COLO668 (cell line): ENCODE results near the gene PTPRU.
A peak's percentile ranks its signal among the peaks of the same experiment; 100 is the strongest.

ENCODE experiments used
- DNase-seq: peaks from one replicate; lab custom pipeline; 2025; ENCODE audit not compliant: unreplicated experiment; lab: John Stamatoyannopoulos, UW

PTPRU gene

DNA sequence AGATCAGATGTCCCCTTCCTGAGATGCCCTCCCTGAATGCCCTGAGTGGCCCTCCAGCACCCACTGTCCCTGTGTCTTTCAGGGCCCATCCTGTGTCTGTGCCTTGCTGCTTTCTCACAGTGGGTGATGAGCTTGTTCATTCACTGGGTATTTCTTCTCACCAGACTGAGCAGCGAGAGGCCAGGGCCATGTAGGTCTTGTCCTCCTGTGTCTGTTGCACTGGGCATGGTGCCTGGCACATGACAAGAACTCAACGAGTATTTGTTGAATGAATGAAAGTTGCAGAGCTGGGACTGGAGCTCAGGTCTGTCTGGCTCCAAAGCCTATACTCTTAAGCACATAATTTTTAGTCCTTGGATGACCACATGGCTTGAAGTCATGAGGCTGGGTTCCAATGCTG lies 93.8 kb downstream of the PTPRU start:
- DNase-seq: no peak

DNA sequence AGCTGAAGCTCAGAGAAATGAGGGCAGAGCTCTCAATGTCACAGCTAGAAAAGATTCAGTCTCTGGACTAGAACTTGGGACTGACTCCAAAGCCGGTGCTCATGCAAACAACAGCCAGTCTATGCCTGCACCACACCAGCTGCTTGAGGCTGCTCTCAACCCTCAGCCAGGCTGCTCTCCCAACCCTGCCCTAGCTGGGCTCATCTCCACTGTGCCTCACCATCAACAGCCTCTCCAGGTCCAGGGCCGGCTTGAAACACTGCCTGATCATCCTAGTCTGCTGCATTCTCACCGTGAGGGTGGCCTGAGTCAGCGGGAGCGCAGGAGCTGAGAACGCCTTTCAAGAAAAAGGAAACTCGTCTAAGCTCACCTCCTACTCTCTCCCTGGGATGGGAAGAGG lies 94.5 kb downstream of the PTPRU start:
- no peak for DNase-seq

DNA sequence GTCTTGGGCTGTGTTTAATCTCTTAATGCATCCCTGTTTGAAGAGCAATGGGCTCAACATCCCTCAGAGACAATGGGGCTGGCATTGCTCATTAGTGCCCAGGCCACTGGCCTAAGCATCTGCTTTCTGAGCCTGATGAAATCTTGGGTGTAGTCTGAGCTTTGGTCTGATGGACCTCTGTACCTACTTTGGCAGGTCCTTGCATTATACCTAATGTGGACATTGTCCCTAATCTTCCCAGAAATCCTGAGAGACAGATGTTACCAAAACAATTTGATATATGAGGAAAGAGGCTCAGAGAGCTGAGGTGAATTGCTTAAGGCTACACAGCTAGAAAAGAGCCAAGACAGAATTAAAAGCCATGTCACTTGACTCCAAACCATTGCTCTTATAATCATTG lies 95.0 kb downstream of the PTPRU start:
- DNase-seq: no peak

DNA sequence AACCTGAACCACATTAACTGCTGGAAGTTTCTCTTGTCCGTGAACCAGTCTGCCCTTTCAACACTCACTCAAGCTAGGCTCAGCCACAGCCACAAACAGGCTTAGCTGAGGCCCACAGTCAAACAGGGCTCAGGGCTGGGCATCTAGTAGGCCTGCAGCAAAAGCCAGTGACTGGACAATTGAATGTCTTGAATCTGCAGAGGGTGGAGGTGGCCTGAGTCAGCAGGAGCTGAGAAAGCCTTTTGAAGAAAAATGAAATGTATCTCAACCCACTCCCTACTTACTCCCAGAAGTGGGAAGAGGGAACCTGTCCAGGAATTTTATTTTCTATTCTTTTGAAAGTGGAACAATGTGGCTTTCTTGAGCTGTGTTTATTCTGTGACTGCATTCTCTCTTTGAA lies 95.4 kb downstream of the PTPRU start:
- no peak for DNase-seq

DNA sequence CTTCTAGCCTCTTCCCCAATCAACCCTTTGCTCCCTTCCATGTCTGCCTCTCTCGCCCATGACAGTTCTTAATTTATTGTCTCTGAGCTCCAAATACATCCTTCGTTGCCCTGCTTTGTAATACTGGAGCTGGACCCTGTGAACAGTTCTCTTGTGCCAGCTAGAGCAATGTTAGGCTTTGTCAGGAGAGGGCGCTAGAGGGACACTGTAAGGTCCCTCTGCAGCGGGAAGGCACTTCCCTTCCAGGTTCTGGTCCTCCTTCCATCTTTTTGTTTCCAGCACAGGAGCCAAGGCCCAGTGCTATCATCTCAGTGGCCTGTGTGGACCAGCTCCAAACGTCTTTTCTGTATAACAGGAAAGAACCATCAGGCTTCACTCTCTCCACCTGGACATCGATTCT lies 95.9 kb downstream of the PTPRU start:
- peak; percentile 81 for DNase-seq

DNA sequence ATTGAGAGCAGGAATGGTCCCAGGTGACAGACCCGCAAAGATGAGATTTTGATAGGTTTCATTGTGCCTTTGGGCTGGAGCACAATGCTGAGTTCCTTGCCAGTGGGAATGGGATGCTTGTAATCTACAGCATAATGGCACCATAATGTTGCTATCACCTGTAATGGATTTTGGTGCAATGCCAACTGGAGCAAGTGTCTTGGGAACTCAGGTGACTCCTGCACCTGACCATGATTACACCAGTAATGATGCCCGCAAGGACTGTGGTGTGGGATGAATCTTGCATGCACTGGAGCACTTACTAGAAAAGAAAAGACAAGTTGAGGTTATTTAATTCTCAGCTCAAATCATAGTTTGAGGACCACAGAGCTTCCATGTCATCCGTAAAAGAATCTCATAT lies 96.7 kb downstream of the PTPRU start:
- no peak for DNase-seq

DNA sequence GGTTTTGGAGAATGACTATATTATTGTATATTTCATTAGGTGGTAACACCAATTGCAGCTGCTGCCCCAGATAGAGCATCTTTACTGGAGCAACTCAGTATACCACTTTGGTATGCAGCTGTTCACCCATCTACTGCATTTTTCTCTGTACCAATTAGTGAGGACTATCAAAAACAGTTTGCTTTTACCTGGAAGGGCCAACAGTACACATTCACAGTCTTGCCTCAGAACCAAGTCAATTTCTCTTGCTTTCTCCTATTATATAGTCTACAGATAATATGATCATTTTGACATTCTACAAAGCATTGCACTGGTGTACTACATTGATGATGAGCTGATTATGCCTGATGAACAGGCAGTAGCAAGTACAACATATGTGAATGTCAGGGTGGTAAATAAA lies 99.3 kb downstream of the PTPRU start:
- no peak for DNase-seq

DNA sequence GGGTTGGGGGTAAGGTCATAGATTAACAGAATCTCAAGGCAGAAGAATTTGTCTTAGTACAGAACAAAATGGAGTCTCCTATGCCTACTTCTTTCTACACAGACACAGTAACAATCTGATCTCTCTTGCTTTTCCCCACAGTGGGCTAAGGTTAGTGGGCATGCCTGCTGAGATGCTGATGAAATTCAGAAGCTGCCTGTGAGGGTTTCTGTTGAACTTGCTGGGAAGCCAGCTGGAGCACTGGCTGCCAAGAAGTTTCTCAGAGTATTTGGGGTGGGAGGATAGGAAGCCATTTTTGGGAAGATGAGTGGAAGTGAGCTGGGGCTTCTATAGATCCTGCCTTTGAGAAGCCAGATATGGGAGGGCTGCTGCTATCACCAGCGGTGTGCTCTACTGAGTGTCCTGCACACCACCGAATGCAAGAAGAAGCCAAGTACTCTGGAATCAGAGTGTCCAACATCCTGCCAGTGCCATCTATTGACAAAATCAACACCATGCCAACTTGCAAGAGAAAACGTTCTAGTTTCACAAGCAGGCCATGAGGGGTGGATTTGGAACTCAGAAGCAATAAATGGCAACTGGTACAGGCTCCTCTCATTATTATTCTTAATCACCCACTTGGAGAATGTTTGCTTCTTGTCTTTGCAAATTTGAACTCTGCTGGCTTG lies 102.7 kb downstream of the PTPRU start:
- DNase-seq: no peak

DNA sequence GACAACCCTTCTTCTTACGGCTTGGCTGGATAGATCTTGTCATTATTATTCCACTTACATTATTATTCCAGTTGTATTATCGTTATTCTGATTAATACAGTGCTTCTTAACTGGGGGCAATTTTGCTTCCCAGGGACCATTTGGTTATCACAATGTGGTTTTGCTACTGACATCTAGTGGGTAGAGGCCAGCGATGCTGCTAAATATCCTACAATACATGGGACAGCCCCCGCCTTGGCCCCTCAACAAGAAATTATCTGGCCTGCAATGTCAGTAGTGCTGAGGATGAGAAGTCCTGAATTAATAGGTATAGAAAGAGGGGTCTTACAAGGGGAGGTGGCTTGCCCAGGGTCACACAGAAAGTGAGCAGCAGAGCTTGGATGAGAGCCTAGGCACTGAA lies 105.6 kb downstream of the PTPRU start:
- DNase-seq: no peak

DNA sequence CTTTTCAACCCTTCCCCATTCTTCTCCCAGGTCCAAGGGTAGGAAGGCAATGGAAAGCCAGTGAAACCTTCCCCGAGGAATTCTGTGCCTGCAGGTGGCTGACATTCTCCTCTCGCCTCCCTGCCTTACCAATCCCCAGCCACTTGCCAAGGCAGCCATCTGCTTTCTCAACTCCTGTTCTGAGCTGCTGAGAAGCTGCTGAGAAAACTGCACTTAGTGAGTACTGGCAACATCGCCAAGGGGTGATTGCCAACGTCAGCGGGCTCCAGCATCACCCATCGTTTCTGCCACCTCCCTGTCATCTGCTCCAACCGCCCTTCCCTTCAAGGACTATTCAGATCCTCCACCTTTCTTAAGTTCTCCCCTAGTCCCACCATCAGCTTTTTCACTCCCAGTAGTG lies 106.0 kb downstream of the PTPRU start:
- DNase-seq: no peak

DNA sequence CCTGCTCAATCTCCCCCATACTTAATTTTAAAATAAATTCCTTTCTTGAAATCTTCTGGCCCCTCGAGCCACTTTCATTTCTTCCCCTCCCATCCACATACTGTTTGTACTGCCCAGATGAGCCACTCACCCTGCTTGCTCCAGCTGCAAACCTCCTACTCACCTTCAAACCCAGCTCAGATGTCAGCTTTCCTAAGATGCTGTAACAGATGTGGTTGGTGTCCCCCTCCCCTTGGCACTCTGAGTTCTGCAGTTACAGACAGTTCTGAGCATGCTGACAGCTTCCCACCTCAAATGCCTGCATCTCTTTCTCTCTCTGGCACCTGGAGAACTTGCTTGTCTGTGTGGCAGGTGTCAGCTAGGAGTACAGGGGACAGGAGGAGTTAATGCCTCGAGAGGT lies 106.7 kb downstream of the PTPRU start:
- DNase-seq: no peak

DNA sequence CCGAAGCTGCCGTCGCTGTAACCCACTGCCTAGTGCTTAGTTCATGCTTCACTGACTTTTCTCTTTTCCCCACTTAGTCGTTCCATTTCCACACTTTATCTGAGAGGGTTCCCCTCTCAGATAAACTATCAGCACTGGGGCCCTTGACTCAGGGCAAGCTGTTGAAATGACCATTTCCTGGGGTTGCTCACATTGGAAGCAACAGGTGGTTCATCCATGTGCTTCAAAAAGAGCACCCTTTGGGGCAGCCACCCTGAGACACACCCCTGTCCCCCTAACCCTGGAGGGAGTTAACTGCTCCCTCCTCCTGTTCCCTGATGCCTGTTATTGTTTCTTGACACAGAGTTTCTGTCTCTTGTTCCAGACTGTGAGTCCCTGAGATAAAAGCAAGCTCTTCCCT lies 107.2 kb downstream of the PTPRU start:
- no peak for DNase-seq

DNA sequence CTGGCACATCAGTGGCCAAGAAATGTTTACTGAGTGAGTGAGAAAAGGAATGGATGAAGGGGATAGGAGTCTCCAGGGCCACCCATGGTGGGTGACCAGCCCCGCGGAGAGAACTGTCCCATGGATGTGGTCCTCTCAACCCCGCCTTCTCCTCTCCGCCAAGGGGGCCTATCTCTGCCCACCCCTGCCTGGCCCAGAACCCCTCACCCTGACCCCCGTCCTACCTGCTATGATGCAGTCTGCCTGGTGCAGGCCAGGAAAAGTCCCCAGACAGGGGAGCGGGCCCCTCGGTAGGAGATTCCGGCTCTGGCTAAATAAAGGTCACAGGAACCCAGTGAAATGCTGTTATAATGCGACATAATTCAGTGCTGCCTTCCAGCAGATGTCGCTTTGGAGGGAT lies 107.6 kb downstream of the PTPRU start:
- no peak for DNase-seq

DNA sequence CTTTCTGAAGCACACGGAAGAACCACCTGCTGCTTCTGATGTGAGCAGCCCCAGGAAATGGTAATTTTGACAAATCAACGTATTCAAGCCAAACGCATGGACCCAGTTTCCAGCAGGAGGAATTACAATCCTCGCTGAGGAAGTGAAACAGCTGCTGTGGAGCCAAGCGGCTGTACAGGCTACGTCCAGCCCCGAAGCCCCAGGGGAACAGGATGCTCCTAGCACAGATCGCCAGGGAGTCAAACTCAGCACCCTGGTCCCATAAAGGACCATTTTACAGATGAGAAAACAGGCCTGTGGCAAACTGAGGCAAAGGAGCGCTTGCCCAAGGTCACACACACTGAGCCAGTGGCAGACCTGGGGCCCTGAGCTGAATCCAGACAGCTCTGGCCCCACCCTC lies 108.0 kb downstream of the PTPRU start:
- no peak for DNase-seq

DNA sequence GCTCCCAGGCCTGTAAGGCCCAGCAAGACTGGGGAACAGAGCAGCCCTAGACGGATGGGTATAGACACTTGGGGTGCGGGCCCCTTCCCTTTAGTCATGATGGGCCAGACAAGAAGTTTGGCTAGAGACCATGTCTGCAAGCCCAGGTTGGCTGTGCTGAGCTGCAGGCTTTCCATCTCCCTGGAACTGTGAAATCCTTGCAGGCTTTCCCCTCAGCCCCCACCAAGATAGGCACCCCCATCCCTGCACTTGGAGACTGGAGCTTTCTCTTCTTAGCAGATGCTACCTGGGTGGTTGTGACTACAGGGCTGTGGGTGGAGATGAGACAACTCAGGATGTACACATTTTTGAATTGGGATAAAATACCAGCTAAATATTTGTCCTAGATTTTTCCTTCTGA lies 110.3 kb downstream of the PTPRU start:
- no peak for DNase-seq

DNA sequence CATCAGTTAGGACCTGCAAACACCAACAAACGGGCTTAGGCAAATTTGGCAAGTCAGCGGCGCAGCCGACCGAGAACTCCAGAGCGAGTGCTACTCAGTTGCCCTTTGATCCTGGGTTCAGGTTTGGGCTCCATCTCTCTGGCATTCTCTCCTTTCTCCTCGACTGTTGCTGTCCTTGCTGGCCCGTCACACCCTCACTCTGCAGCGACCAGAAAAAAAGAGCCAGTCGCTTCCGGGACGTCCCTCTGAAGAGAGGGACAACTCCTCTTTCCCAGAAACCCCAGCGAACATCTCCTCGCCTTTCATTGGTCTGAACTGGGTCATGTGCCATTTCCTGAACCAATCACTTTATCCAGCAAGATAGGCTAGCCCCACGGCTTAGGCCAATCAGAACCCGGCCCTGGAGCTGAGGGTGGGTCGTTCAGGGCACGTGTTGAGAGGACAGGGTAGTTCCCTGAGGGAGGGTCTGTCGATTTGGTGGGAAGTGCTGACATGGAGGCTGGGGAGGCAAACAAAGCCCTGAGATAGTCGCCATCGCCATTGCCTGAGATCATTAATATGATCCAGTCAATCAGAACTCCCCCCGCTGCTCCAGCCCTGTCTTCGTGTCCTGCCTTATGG lies 113.7 kb downstream of the PTPRU start:
- no peak for DNase-seq

DNA sequence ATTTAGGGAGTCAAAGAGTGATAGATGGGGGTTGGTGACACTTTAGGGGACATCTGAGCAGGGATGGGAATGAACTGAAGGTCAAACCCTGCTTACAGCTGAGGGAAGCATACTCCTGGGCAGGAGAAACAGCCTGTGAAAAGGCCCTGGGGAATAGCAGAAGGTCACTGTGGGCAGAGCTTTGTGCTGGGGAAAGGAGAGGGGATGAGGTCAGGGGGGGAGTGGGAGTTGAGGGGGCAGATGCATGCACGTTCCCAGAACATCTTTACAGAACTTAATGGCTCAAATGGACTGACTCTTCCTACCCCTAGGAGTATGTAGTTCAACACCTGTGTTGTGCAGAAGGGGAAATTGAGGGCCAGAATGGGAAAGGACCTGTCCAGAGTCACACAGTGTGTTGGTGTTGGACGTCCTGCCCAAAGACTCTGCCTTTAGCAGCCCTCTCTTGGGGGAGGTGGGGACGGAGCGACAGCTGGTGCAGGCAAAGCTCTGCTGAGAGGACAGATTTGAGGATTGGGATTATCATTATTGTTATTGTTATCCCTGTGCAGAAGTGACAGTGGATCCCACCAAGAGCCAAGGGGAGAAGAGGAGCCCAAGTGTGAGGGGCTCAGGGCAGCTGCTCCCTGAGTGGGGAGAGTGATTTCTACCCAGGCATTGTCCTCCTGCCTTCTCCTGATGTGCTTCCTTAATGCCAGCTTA lies 116.5 kb downstream of the PTPRU start:
- no peak for DNase-seq

DNA sequence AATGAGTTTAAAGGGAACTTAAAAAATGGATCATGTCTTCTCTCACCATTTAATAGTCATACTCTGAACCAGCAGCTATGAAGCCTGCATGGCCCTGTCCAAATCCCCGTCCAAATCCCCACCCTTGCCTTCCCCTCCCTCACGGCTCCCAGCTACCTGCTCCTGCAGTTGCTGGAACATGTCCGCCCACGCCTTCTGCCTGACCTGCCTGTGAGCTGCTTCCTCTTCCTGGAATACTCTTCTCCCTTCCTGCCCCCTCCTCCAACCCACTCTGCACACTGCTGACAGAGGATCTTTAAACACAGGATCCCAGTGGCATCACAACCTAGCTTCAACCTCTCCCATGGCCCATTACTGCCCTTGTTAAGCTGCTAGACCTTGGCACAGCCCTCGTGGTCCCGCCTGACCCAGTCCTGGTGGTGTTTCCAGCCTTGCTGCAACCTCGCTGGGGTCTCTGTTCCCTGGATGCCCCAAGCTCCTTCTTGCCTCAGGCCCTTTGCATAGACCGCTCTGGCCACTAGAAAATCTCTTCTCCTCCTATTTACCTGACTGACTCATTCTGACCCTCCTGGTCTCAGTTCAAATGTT lies 118.3 kb downstream of the PTPRU start:
- DNase-seq: peak; percentile 38

DNA sequence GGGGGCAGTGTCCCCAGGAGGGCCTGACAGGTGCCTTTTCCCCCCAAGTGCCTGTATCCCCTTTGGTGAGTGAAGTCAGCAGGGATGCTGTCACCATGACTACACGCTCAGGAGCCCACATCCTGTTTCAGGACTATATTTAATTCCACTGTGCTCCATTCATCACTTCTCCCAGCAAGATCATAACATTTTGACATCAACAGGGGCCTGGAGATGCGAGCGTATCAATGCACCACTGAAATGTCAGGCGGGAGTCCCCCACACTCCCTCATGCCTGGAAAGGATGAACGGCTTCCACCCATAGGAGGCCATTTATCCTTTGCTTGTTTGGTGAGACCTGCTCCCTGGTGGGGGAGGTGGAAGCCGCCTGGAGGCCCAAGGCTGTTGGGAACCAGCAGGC lies 119.1 kb downstream of the PTPRU start:
- peak; percentile 50 for DNase-seq

DNA sequence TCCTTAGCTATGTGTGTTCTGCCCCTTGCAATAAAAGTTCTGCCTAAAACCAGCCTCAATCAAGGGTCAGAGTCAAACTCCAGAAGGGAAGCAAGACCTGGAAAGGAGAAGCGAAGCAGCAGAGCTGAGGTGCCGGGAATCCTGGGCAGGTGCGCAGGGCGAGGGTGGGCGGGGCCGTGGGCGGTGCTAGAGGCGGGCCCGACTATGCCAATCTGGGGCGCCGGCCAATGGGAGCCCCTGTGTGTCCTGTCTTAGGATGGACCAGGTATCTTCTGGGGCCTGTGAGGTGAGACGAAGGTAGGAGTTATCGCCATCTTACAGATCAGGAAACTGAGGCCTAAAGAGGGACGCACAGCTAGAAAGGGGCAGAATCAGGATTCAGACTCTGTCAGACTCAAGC lies 120.3 kb downstream of the PTPRU start:
- DNase-seq: peak; percentile 33

DNA sequence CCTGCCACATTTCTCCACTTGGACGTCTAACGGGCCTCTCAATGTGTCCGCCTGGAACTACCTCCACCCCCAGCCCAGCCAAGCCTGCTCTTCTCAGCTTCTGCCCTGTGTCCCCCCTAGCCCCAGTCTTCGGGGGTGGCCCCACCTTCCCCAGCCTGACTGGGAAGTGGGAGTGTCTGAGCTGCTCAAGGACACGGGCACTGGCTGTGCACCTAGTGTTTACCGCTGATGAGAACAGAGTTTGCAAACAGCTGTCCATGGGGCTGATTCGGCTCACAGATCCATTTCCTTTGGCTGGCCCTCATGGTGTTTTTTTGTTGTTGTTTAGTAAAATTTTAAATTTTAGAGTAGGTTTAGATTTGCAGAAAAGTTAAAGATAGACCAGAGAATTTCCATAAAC lies 121.1 kb downstream of the PTPRU start:
- DNase-seq: no peak

DNA sequence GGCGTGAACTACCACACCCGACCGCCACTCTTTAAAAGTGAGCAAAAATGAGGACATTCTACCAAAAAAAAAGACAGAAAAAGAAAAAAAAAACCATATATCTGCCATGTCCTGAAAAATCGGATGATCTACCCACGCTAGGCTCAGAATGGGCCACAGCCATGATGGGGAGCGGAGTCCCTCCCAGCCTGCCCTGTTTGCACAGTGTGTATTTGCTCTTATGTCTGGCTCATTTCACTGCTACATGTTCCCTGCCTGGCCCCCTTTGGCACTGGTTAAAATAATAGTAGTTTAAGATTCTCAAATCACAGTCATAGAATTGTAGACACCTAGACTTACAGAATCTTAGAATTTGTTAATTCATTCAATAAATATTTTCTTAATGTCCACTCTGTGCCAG lies 121.9 kb downstream of the PTPRU start:
- no peak for DNase-seq
